Measurements from ENCODE around the gene MTFR1L.
"Not testable (repeated sequence)": the region's sequence is repeated elsewhere in the genome, so short reads cannot be mapped to it uniquely, and the experiment has no call there.

Gene MTFR1L

GRCh38 chr1:25829046-25829445, 9.3 kb downstream of the MTFR1L start:
- DNase-seq: no peak

- DNase-seq: no peak
Measured at GRCh38 chr1:25831569-25832196, 11.9 kb downstream of the MTFR1L start.

GRCh38 chr1:25832336-25833037, 12.7 kb downstream of the MTFR1L start:
- no peak for DNase-seq

GRCh38 chr1:25833158-25833557, 13.4 kb downstream of the MTFR1L start:
- no peak for DNase-seq

GRCh38 chr1:25834894-25835293, 15.1 kb downstream of the MTFR1L start:
- DNase-seq: no peak

GRCh38 chr1:25836695-25837094, 16.9 kb downstream of the MTFR1L start:
- DNase-seq: no peak

- DNase-seq: no peak
Measured at GRCh38 chr1:25837262-25837875, 17.6 kb downstream of the MTFR1L start.

GRCh38 chr1:25839808-25840207, 20.1 kb downstream of the MTFR1L start:
- DNase-seq: not testable (repeated sequence)

GRCh38 chr1:25843483-25843882, 23.7 kb downstream of the MTFR1L start:
- no peak for DNase-seq

- DNase-seq: no peak
Measured at GRCh38 chr1:25844536-25845337, 25.0 kb downstream of the MTFR1L start.

GRCh38 chr1:25845664-25846063, 25.9 kb downstream of the MTFR1L start:
- no peak for DNase-seq

GRCh38 chr1:25847929-25848328, 28.2 kb downstream of the MTFR1L start:
- no peak for DNase-seq

- DNase-seq: no peak
Measured at GRCh38 chr1:25848531-25848930, 28.8 kb downstream of the MTFR1L start.

GRCh38 chr1:25854554-25854953, 34.8 kb downstream of the MTFR1L start:
- DNase-seq: no peak

GRCh38 chr1:25856856-25857255, 37.1 kb downstream of the MTFR1L start:
- no peak for DNase-seq

- DNase-seq: no peak
Measured at GRCh38 chr1:25858494-25858893, 38.7 kb downstream of the MTFR1L start.

- DNase-seq: peak; percentile 92
Measured at GRCh38 chr1:25858906-25859789, 39.4 kb downstream of the MTFR1L start, which contains the start of gene AUNIP. AUNIP (minus strand) TSS chr1:25859457; CDS start chr1:25859357, 100 bp downstream.

GRCh38 chr1:25861316-25862286, 41.8 kb downstream of the MTFR1L start:
- no peak for DNase-seq

- DNase-seq: no peak
Measured at GRCh38 chr1:25862785-25863485, 43.2 kb downstream of the MTFR1L start.
